Measurements from ENCODE around the gene TMTC2. TPM values are rescaled to one million over a fixed set of nuclear protein-coding genes. Genes with fewer than 3 reads are reported as not detected.

TMTC2 gene
- total and polyA plus RNA-seq, 10 of the 15 experiments (the other 5 are each of a cell fraction or from before 2014, with no cell fraction given), result 0.14 to 9.7 (median 1.2) TPM

- no peak for TF ChIP-seq ZBTB4 (CRISPR knock-in tag; IDR thresholded peaks at IDR 0.05)
- TF ChIP-seq ZNF217 (IDR thresholded peaks at IDR 0.05), result no peak
- no peak for TF ChIP-seq HSF1 (IDR thresholded peaks at IDR 0.05; ENCODE audit: low read depth, low read length)
- no peak for TF ChIP-seq NBN (IDR thresholded peaks at IDR 0.05)
- no peak for TF ChIP-seq CHD1 (IDR thresholded peaks at IDR 0.05; ENCODE audit: low read depth, low read length)
- TF ChIP-seq HCFC1 (IDR thresholded peaks at IDR 0.05; ENCODE audit: low read length), result 0 out of 2 replicates have a peak, but pooled peaks have one; percentile 20
- TF ChIP-seq TARDBP (IDR thresholded peaks at IDR 0.05; ENCODE audit: borderline replicate concordance), result no peak
- TF ChIP-seq CBFB (IDR thresholded peaks at IDR 0.05; ENCODE audit: low read depth), result peak; percentile 82; the same call in 1 of the 2 replicates
- TF ChIP-seq BCL3 (IDR thresholded peaks at IDR 0.05; ENCODE audit: borderline replicate concordance, insufficient read depth, low read depth, low read length, poor library complexity, severe bottlenecking), result no peak
- no peak for TF ChIP-seq USF2 (IDR thresholded peaks at IDR 0.05; ENCODE audit: borderline replicate concordance, low read depth, low read length)
- no peak for TF ChIP-seq HDAC2 (IDR thresholded peaks at IDR 0.05)
- no peak for TF ChIP-seq ATF7 (IDR thresholded peaks at IDR 0.05; ENCODE audit: low read depth)
- peak; percentile 37; the same call in 1 of the 2 replicates for TF ChIP-seq CBX5 (IDR thresholded peaks at IDR 0.05; ENCODE audit: low read depth)
- TF ChIP-seq ASH2L (IDR thresholded peaks at IDR 0.05; ENCODE audit: borderline replicate concordance, low read depth), result no peak
- 0 out of 2 replicates have a peak, but pooled peaks have one; percentile 13 for TF ChIP-seq ZNF207 (IDR thresholded peaks at IDR 0.05; ENCODE audit: borderline replicate concordance)
- TF ChIP-seq PBX3 (IDR thresholded peaks at IDR 0.05; ENCODE audit: insufficient replicate concordance, low read depth, low read length), result no peak
- TF ChIP-seq FOXK2 (IDR thresholded peaks at IDR 0.05), result no peak
- TF ChIP-seq REST (IDR thresholded peaks at IDR 0.05; ENCODE audit: low read depth, low read length), result no peak
Observed at GRCh38 chr12:82685790-82686167, 927 bp upstream of the TMTC2 start (continued).

All from GM12878 (cell line).